HepG2 (cell line): ENCODE measurements around the gene MTHFR. TPM values are rescaled to one million over a fixed set of nuclear protein-coding genes. Genes with fewer than 3 reads are reported as not detected.

Source experiments
- ATAC-seq: fragments of 200-7000 bp; cut with Tn5 transposase; 3 replicates; pipeline ENCODE4 v1.9.1; 2020; ENCODE audit warnings: mild to moderate bottlenecking, moderate library complexity
- BruUV-seq: library from RNA; stranded (reverse); fragments of 400-500 nt; replicated peaks from 2 replicates; lab custom pipeline; 2021; lab: Mats Ljungman, UMichigan
- CTCF ChIA-PET: fragments of 300-600 bp; formaldehyde crosslinking; extraction: SDS; loops from one replicate; lab custom pipeline; 2021; ENCODE audit warnings: low total read pairs, inconsistent platforms, low intra/inter-chr PET ratio; lab: Yijun Ruan, JAX
- POLR2A ChIA-PET: fragments of 350-600 bp; sonication (Branson Sonifier 250); formaldehyde crosslinking; loops from one replicate; lab custom pipeline; 2020; ENCODE audit warnings: antibody characterized with exemption, inconsistent platforms; lab: Yijun Ruan, JAX
- DNase-seq: peaks from one replicate; pipeline ENCODE4 v3.0.0-alpha.2; 2015; ENCODE audit warnings: low spot score
- FAIRE-seq: peaks from 3 replicates; lab custom pipeline; 2011; peaks lifted over from hg19 to GRCh38; lab: Jason Lieb, UNC
- H2AFZ ChIP-seq: one replicate; pipeline ENCODE4 v1.6.1; 2011; ENCODE audit warnings: low read length, inconsistent platforms
- H3K27ac ChIP-seq: fragments of 300-600 bp; 3 replicates; pipeline ENCODE4 v1.8.0; 2011; ENCODE audit warnings: mixed run types, mild to moderate bottlenecking, mixed read lengths, low read length, inconsistent platforms; ENCODE audit not compliant: insufficient read depth; ENCODE audit errors: extremely low read length
- H3K27me3 ChIP-seq, 2 experiments: fragments of 200-600 bp in 1 of 2; 2 replicates in 1 of 2; 3 replicates in 1 of 2; pipeline versions ENCODE4 v1.6.0 to v1.8.0; 2011; ENCODE audit warnings: low read length in 2 of 2, mild to moderate bottlenecking in 2 of 2, moderate library complexity in 2 of 2, inconsistent platforms in 1 of 2; ENCODE audit not compliant: insufficient read depth in 2 of 2, control insufficient read depth in 1 of 2
- H3K36me3 ChIP-seq, 2 experiments: fragments of 200-600 bp in 1 of 2; replicated peaks in 1 of 2; 2 replicates in 1 of 2; 3 replicates in 1 of 2; pipeline versions ENCODE4 v1.5.1 to v1.8.0; 2011; ENCODE audit warnings: low read length in 2 of 2, inconsistent platforms in 1 of 2; ENCODE audit not compliant: insufficient read depth in 2 of 2, control insufficient read depth in 1 of 2
- H3K4me1 ChIP-seq: 2 replicates; pipeline ENCODE4 v1.5.1; 2012; ENCODE audit warnings: low read length, inconsistent platforms; ENCODE audit not compliant: insufficient read depth
- H3K4me2 ChIP-seq: 2 replicates; pipeline ENCODE4 v1.6.0; 2011; ENCODE audit warnings: low read depth, low read length, inconsistent platforms
- H3K4me3 ChIP-seq, 3 experiments: fragments of 200-600 bp in 1 of 3; sonication (generic), shearing (Covaris generic) in 1 of 3; replicated peaks in 1 of 3; 2 replicates each; pipeline ENCODE4 v1.5.1; 2011 to 2016; ENCODE audit warnings: low read length in 3 of 3, inconsistent platforms in 2 of 3, low read depth in 2 of 3, mild to moderate bottlenecking in 2 of 3, control low read depth in 1 of 3, mixed read lengths in 1 of 3; ENCODE audit not compliant: insufficient read depth in 1 of 3
- H3K79me2 ChIP-seq: one replicate; pipeline ENCODE4 v1.6.1; 2011; ENCODE audit warnings: low read length, inconsistent platforms; ENCODE audit not compliant: insufficient read depth
- H3K9ac ChIP-seq: 2 replicates; pipeline ENCODE4 v1.6.0; 2011; ENCODE audit warnings: mild to moderate bottlenecking, low read depth, low read length, inconsistent platforms; ENCODE audit not compliant: insufficient read depth
- H3K9me3 ChIP-seq: 2 replicates; pipeline ENCODE4 v1.5.1; 2012; ENCODE audit warnings: mild to moderate bottlenecking, low read length
- H4K20me1 ChIP-seq: 2 replicates; pipeline ENCODE4 v1.6.0; 2011; ENCODE audit warnings: inconsistent platforms, mild to moderate bottlenecking, low read length, moderate library complexity; ENCODE audit not compliant: insufficient read depth
- CCDC6 ChIP-seq: sonication (generic); formaldehyde crosslinking; IDR thresholded peaks from 2 replicates; pipeline ENCODE4 v1.8.1; 2022; ENCODE audit warnings: mild to moderate bottlenecking, missing genetic modification reagents, moderate library complexity
- CERS6 ChIP-seq: sonication (generic); formaldehyde crosslinking; IDR thresholded peaks from 2 replicates; pipeline ENCODE4 v1.5.0; 2020; ENCODE audit warnings: missing genetic modification reagents
- HMG20A ChIP-seq: IDR thresholded peaks from 2 replicates; pipeline ENCODE4 v1.6.1; 2016; ENCODE audit warnings: borderline replicate concordance
- HNF4A ChIP-seq: sonication (generic); formaldehyde crosslinking; IDR thresholded peaks from 2 replicates; pipeline ENCODE4 v1.4.0; 2020; ENCODE audit warnings: missing genetic modification reagents
- LRRFIP1 ChIP-seq: sonication (generic); formaldehyde crosslinking; conservative IDR thresholded peaks from 2 replicates; pipeline ENCODE4 v1.4.0; 2020; ENCODE audit warnings: missing genetic modification reagents
- TARDBP ChIP-seq: sonication (generic); formaldehyde crosslinking; IDR thresholded peaks from 2 replicates; pipeline ENCODE4 v1.8.0; 2022; ENCODE audit warnings: mild to moderate bottlenecking, missing genetic modification reagents
- TRIM22 ChIP-seq: fragments of 450-650 bp; IDR thresholded peaks from 2 replicates; pipeline ENCODE4 v1.6.1; 2017
- ZBTB25 ChIP-seq: IDR thresholded peaks from 2 replicates; pipeline ENCODE4 v1.6.1; 2018; ENCODE audit warnings: missing genetic modification reagents
- ZNF383 ChIP-seq: sonication (generic); formaldehyde crosslinking; IDR thresholded peaks from 2 replicates; pipeline ENCODE4 v1.4.0; 2020; ENCODE audit warnings: missing genetic modification reagents, mild to moderate bottlenecking, borderline replicate concordance
- ZNF646 ChIP-seq: sonication (generic); formaldehyde crosslinking; IDR thresholded peaks from 2 replicates; pipeline ENCODE4 v1.9.0; 2021; ENCODE audit warnings: mild to moderate bottlenecking, missing genetic modification reagents
- WGBS: methylation state at CpG from one replicate; pipeline ENCODE4 v1.1.6; 2017; ENCODE audit warnings: low lambda C conversion rate; 5-methylcytosine and 5-hydroxymethylcytosine counted together
- in situ Hi-C: cut with HindIII; loops from 2 replicates; pipeline ENCODE4 v1.10.0; 2017; ENCODE audit warnings: low pct_unique_long_range_greater_than_20kb; ENCODE audit not compliant: extremely low pct_ligation_motif_present
- intact Hi-C: fragments of 100-400 bp; cut with micrococcal nuclease; formaldehyde crosslinking; loops from one replicate; pipeline ENCODE4 v1.10.0; 2022; ENCODE audit not compliant: unreplicated experiment
- polyA plus RNA-seq, 8 experiments: library from polyadenylated mRNA; depleted of rRNA in 3 of 8; stranded (reverse) in 7 of 8; unstranded in 1 of 8; fragments of >200 nt; fragmentation: Illumina TruSeq in 4 of 8; extraction: Trizol in 4 of 8; gene quantifications; 2 replicates each; pipeline versions ENCODE4 v1.2.1 to v1.2.3, GENCODE V29; 2011 to 2016; ENCODE audit warnings: low read depth in 4 of 8, missing spikeins in 1 of 8, mixed read lengths in 1 of 8; ENCODE audit not compliant: insufficient read depth in 1 of 8
- total RNA-seq, 5 experiments: library from RNA; depleted of rRNA; stranded (reverse); fragments of >200 nt; fragmentation: Illumina TruSeq; extraction: Trizol; gene quantifications; 2 replicates each; pipeline ENCODE4 v1.2.3, GENCODE V29; 2016; ENCODE audit warnings: low read depth in 1 of 5

MTHFR gene
- total and polyA plus RNA-seq, 2 of the 13 experiments (the other 11 are each of a cell fraction or from before 2014, with no cell fraction given): 3.8 to 8.2 TPM

GRCh38 chr1:11746092-11746491 lies 59.7 kb downstream of the MTHFR start:
- DNase-seq (no peak), ATAC-seq (no peak), FAIRE-seq (no peak)
- Histone ChIP-seq H3K4me1 (no peaks in the 10 kb centered on the region), H3K79me2 (no peaks in the 10 kb centered on the region), H3K9me3 (no peaks in the 10 kb centered on the region), H3K27me3 (no peaks in the 10 kb centered on the region), H3K9ac (no peak overlapping the region), H2AFZ (no peak overlapping the region), H4K20me1 (no peaks in the 10 kb centered on the region), H3K4me2 (no peak overlapping the region), H3K4me3 (no peak overlapping the region), H3K27ac (no peak overlapping the region), H3K36me3 (peaks cover 1 to 4% of the 10 kb centered on the region in 2 experiments; a peak in 2 of 5 replicates)
- ChIA-PET CTCF (no interaction called here), POLR2A (no interaction called here)
- intact Hi-C loops (no loop called here), in situ Hi-C loops (no loop called here)
- no peak for TF ChIP-seq HMG20A (CRISPR knock-in tag)
- TF ChIP-seq TARDBP (CRISPR knock-in tag): no peak
- no peak for TF ChIP-seq ZNF646
- TF ChIP-seq CERS6 (CRISPR knock-in tag): no peak
- TF ChIP-seq CCDC6: no peak
- TF ChIP-seq LRRFIP1 (CRISPR knock-in tag): no peak
- no peak for TF ChIP-seq TRIM22
- TF ChIP-seq HNF4A (CRISPR knock-in tag): no peak
- no peak for TF ChIP-seq ZNF383
- TF ChIP-seq ZBTB25 (CRISPR knock-in tag): no peak
- no TSS peak for BruUV-seq
- 94% methylated on average over 6 of the region's 6 CpGs for WGBS
